A549 (cell line): ENCODE measurements around the gene PRXL2A. TPM values are rescaled to one million over a fixed set of nuclear protein-coding genes. Genes with fewer than 3 reads are reported as not detected.

Experiments used
- ATAC-seq, 2 experiments: fragments of 200-7000 bp in 1 of 2; fragments of >200 bp in 1 of 2; cut with Nextera tagmentation in 1 of 2; cut with Tn5 transposase in 1 of 2; 3 replicates each; pipeline versions ENCODE4 v1.8.0 to v1.9.1; 2018 to 2020; ENCODE audit warnings: mild to moderate bottlenecking in 1 of 2, moderate library complexity in 1 of 2
- CTCF ChIA-PET: fragments of 300-600 bp; sonication (Branson Sonifier 250); formaldehyde crosslinking; extraction: SDS; loops from one replicate; lab custom pipeline; 2021; ENCODE audit warnings: antibody characterized with exemption, inconsistent platforms; lab: Yijun Ruan, JAX
- POLR2A ChIA-PET: fragments of 350-600 bp; formaldehyde crosslinking; extraction: SDS; loops from one replicate; lab custom pipeline; 2021; ENCODE audit warnings: antibody characterized with exemption, inconsistent platforms; lab: Yijun Ruan, JAX
- DNase-seq, 2 experiments: peaks; one replicate each; pipeline versions ENCODE4 v3.0.0 to v3.0.0-alpha.2; 2011 to 2016; ENCODE audit warnings: low read depth in 1 of 2, low spot score in 1 of 2
- FAIRE-seq: peaks from 2 replicates; lab custom pipeline; 2011; peaks lifted over from hg19 to GRCh38; lab: Jason Lieb, UNC
- H3K27ac ChIP-seq, 2 experiments: fragments of >200 bp; sonication (Bioruptor Twin); formaldehyde crosslinking; 3 replicates each; pipeline ENCODE4 v1.5.1; 2016 to 2017
- H3K4me1 ChIP-seq: fragments of >200 bp; sonication (Bioruptor Twin); formaldehyde crosslinking; 3 replicates; pipeline ENCODE4 v1.6.1; 2016
- H3K4me2 ChIP-seq: fragments of >200 bp; sonication (Bioruptor Twin); formaldehyde crosslinking; 3 replicates; pipeline ENCODE4 v1.6.1; 2016
- H3K4me3 ChIP-seq: fragments of >200 bp; sonication (Bioruptor Twin); formaldehyde crosslinking; 3 replicates; pipeline ENCODE4 v1.5.1; 2016
- H3K9me3 ChIP-seq: fragments of >200 bp; sonication (Bioruptor Twin); formaldehyde crosslinking; 3 replicates; pipeline ENCODE4 v1.6.1; 2016
- BHLHE40 ChIP-seq: IDR thresholded peaks from 2 replicates; pipeline ENCODE4 v1.6.1; 2012; ENCODE audit warnings: low read depth, low read length, inconsistent platforms
- CBX2 ChIP-seq: fragments of 200-600 bp; sonication (generic); IDR thresholded peaks from 2 replicates; pipeline ENCODE4 v1.6.1; 2016; ENCODE audit warnings: low read depth, mild to moderate bottlenecking, borderline replicate concordance
- CHD2 ChIP-seq: fragments of 150-350 bp; IDR thresholded peaks from 2 replicates; pipeline ENCODE4 v1.6.1; 2014; ENCODE audit warnings: low read length; ENCODE audit not compliant: partially characterized antibody
- CHD4 ChIP-seq: fragments of 200-600 bp; sonication (generic); IDR thresholded peaks from 2 replicates; pipeline ENCODE4 v1.6.1; 2016; ENCODE audit warnings: antibody characterized with exemption, mild to moderate bottlenecking, borderline replicate concordance
- CTCF ChIP-seq: fragments of >200 bp; sonication (Bioruptor Twin); formaldehyde crosslinking; IDR thresholded peaks from 3 replicates; pipeline ENCODE4 v1.5.1; 2016
- EP300 ChIP-seq, 2 experiments: fragments of >200 bp; sonication (Bioruptor Twin); formaldehyde crosslinking; IDR thresholded peaks; 2 replicates in 1 of 2; 3 replicates in 1 of 2; pipeline ENCODE4 v1.6.1; 2016 to 2017
- ESRRA ChIP-seq: fragments of 150-350 bp; IDR thresholded peaks from 2 replicates; pipeline ENCODE4 v1.6.1; 2014; ENCODE audit warnings: mild to moderate bottlenecking, low read length, borderline replicate concordance
- FOSL2 ChIP-seq, 2 experiments: fragments of 450-650 bp in 1 of 2; fragments of >200 bp in 1 of 2; sonication (Bioruptor Twin) in 1 of 2; formaldehyde crosslinking; IDR thresholded peaks; 2 replicates each; pipeline versions ENCODE4 v1.5.0 to v1.6.1; 2016 to 2020; ENCODE audit warnings: mild to moderate bottlenecking in 1 of 2, moderate library complexity in 1 of 2
- GATA3 ChIP-seq: IDR thresholded peaks from 2 replicates; pipeline ENCODE4 v1.6.1; 2012; ENCODE audit warnings: borderline replicate concordance
- HDAC2 ChIP-seq: fragments of 200-600 bp; sonication (generic); IDR thresholded peaks from 2 replicates; pipeline ENCODE4 v1.6.1; 2016
- HEYL ChIP-seq: fragments of 250-450 bp; sonication (Bioruptor Pico); IDR thresholded peaks from 2 replicates; pipeline ENCODE4 v1.8.0; 2021; ENCODE audit warnings: mild to moderate bottlenecking, moderate library complexity
- HOXB5 ChIP-seq: fragments of 250-450 bp; sonication (Bioruptor Pico); IDR thresholded peaks from 2 replicates; pipeline ENCODE4 v1.5.0; 2020; ENCODE audit warnings: mild to moderate bottlenecking, moderate library complexity
- KDM5A ChIP-seq: fragments of 200-600 bp; sonication (generic); IDR thresholded peaks from 2 replicates; pipeline ENCODE4 v1.6.1; 2016; ENCODE audit warnings: antibody characterized with exemption, mild to moderate bottlenecking
- MYC ChIP-seq: IDR thresholded peaks from 2 replicates; pipeline ENCODE4 v1.6.1; 2012; ENCODE audit warnings: mild to moderate bottlenecking, inconsistent platforms, low read length, improper control_type of control experiment, borderline replicate concordance
- NFE2L2 ChIP-seq: fragments of 150-350 bp; conservative IDR thresholded peaks from 2 replicates; pipeline ENCODE4 v1.6.1; 2014; ENCODE audit warnings: low read length
- POLR2A ChIP-seq: IDR thresholded peaks from 2 replicates; pipeline ENCODE4 v1.6.1; 2012; ENCODE audit warnings: mild to moderate bottlenecking, low read length
- POLR2AphosphoS2 ChIP-seq: conservative IDR thresholded peaks from 2 replicates; pipeline ENCODE4 v1.6.1; 2012; ENCODE audit warnings: low read length, improper control_type of control experiment, inconsistent platforms
- RAD21 ChIP-seq, 2 experiments: fragments of >200 bp in 1 of 2; sonication (Bioruptor Twin) in 1 of 2; formaldehyde crosslinking in 1 of 2; IDR thresholded peaks in 1 of 2; conservative IDR thresholded peaks in 1 of 2; 2 replicates in 1 of 2; 3 replicates in 1 of 2; pipeline ENCODE4 v1.6.1; 2012 to 2018; ENCODE audit warnings: inconsistent platforms in 1 of 2
- RARB ChIP-seq: fragments of 250-450 bp; sonication (Bioruptor Pico); IDR thresholded peaks from 2 replicates; pipeline ENCODE4 v1.8.0; 2021; ENCODE audit warnings: mild to moderate bottlenecking, moderate library complexity
- RCOR1 ChIP-seq: fragments of 150-350 bp; IDR thresholded peaks from 2 replicates; pipeline ENCODE4 v1.6.1; 2014; ENCODE audit warnings: antibody characterized with exemption, low read length, low read depth
- SREBF2 ChIP-seq: fragments of 450-650 bp; IDR thresholded peaks from 2 replicates; pipeline ENCODE4 v1.6.1; 2014; ENCODE audit warnings: mild to moderate bottlenecking, moderate library complexity
- TP53 ChIP-seq: fragments of 250-450 bp; sonication (Bioruptor Pico); IDR thresholded peaks from 2 replicates; pipeline ENCODE4 v1.5.0; 2021; ENCODE audit warnings: mild to moderate bottlenecking, moderate library complexity
- USF2 ChIP-seq: fragments of 450-650 bp; IDR thresholded peaks from 2 replicates; pipeline ENCODE4 v1.6.1; 2014; ENCODE audit warnings: antibody characterized with exemption
- ZFP36 ChIP-seq: fragments of 450-650 bp; IDR thresholded peaks from 2 replicates; pipeline ENCODE4 v1.6.1; 2014; ENCODE audit warnings: borderline replicate concordance; ENCODE audit not compliant: partially characterized antibody
- ZSCAN20 ChIP-seq: fragments of 250-450 bp; sonication (Bioruptor Pico); IDR thresholded peaks from 2 replicates; pipeline ENCODE4 v1.8.0; 2022; ENCODE audit warnings: mild to moderate bottlenecking, moderate library complexity
- WGBS: methylation state at CpG from one replicate; pipeline ENCODE4 v1.1.6; 2017; ENCODE audit errors: missing lambda C conversion rate; 5-methylcytosine and 5-hydroxymethylcytosine counted together
- polyA plus RNA-seq, 4 experiments: library from polyadenylated mRNA; depleted of rRNA in 3 of 4; stranded (reverse); fragments of >200 nt; fragmentation: RNase III in 1 of 4; extraction: RNeasy Plus Mini Kit Qiagen cat#74134 plus additional on column Dnase treatment in 1 of 4; gene quantifications; 2 replicates in 3 of 4; 3 replicates in 1 of 4; pipeline ENCODE4 v1.2.3, GENCODE V29; 2011 to 2017
- TF ChIP-seq, protein P1 (sequence below): fragments of >200 bp; sonication (Bioruptor Twin); formaldehyde crosslinking; IDR thresholded peaks from 2 replicates; pipeline ENCODE4 v1.6.1; 2016
- TF ChIP-seq, protein P2 (sequence below): fragments of 250-450 bp; sonication (Bioruptor Pico); IDR thresholded peaks from 2 replicates; pipeline ENCODE4 v1.5.0; 2020; ENCODE audit warnings: low read depth, mild to moderate bottlenecking, moderate library complexity
- TF ChIP-seq, protein P3 (sequence below): fragments of 150-350 bp; IDR thresholded peaks from 2 replicates; pipeline ENCODE4 v1.6.1; 2014; ENCODE audit warnings: low read depth, mild to moderate bottlenecking, low read length

PRXL2A gene
- polyA plus RNA-seq, 2 of the 4 experiments (the other 2 are of a cell fraction) = 55.0 to 59.3 TPM

GRCh38 chr10:80473692-80474596 lies 65.6 kb downstream of the PRXL2A start:
- ChIA-PET CTCF (interaction anchor here (0.9 to 38.6 kb wide), 5 partner anchors 14 to 63 kb away, joined by 3 to 928 read pairs (median 8); no protein-coding TSS in a partner anchor), POLR2A (interaction anchor here (1.3 kb wide), 1 partner anchor 19 kb away, joined by 3 read pairs; no protein-coding TSS in a partner anchor)
- FAIRE-seq = no peak
- DNase-seq = no peak
- peak overlapping the region; percentile 68 to 86 for H3K27ac ChIP-seq
- H3K4me2 ChIP-seq = peak overlapping the region; percentile 59
- TF ChIP-seq, protein P1, sequence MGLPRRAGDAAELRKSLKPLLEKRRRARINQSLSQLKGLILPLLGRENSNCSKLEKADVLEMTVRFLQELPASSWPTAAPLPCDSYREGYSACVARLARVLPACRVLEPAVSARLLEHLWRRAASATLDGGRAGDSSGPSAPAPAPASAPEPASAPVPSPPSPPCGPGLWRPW = no peak
- no peak for TF ChIP-seq HEYL
- no peak for TF ChIP-seq GATA3
- TF ChIP-seq POLR2A = no peak
- no peak for TF ChIP-seq TP53
- TF ChIP-seq EP300 (IDR thresholded peaks at IDR 0.05) = no peak
- TF ChIP-seq CBX2 = no peak
- TF ChIP-seq USF2 = no peak
- no peak overlapping the region for H3K4me3 ChIP-seq
- peaks cover 7% of the 10 kb centered on the region; the same call in 1 of the 3 replicates for H3K9me3 ChIP-seq
- WGBS = 81% methylated on average over 7 of the region's 8 CpGs
- ATAC-seq = no peak
- H3K4me1 ChIP-seq = peaks cover 89% of the 10 kb centered on the region

DNA sequence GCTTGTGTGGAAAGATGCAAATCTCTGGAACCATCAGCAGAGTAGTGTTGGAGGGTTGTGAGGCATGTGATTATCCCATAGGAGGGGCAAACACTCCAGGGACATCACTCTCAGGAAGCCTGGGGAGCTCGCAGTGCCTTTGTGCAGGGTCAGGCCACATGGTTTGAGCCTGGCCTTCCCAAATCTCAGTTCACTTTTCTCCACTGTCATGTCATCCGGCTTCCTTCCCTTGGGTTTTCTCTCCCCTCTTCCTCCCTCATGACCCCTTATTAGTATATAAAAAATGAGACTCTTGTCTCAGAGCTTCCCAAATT lies 66.2 kb downstream of the PRXL2A start:
- TF ChIP-seq CHD2 (no peak), NFE2L2 (no peak), POLR2AphosphoS2 (no peak), EP300 (IDR thresholded peaks at IDR 0.05) (no peak), ZSCAN20 (CRISPR knock-in tag) (no peak), KDM5A (no peak), ESRRA (no peak), RARB (CRISPR knock-in tag) (no peak), RCOR1 (no peak), BHLHE40 (no peak), ZFP36 (no peak)
- no peak overlapping the region for H3K4me3 ChIP-seq
- peak overlapping the region; percentile 68 to 86; a peak in 5 of 6 replicates for H3K27ac ChIP-seq
- POLR2A ChIA-PET = interaction anchor here (1.3 kb wide), 1 partner anchor 19 kb away, joined by 3 read pairs; no protein-coding TSS in a partner anchor
- FAIRE-seq = no peak
- H3K4me1 ChIP-seq = peaks cover 83% of the 10 kb centered on the region
- H3K4me2 ChIP-seq = peak overlapping the region; percentile 59
- WGBS = 86% methylated on average over 2 of the region's 2 CpGs
- H3K9me3 ChIP-seq = peaks cover 7% of the 10 kb centered on the region; the same call in 1 of the 3 replicates
- DNase-seq = no peak
- ATAC-seq = 0 out of 6 replicates have a peak, but pooled peaks of 1 of the 2 experiments have one; percentile 9
- CTCF ChIA-PET = interaction anchor here (1.8 to 38.6 kb wide), 3 partner anchors 30 to 62 kb away, joined by 4 to 928 read pairs (median 8); no protein-coding TSS in a partner anchor

GRCh38 chr10:80474941-80475340 lies 66.6 kb downstream of the PRXL2A start:
- no peak overlapping the region for H3K4me2 ChIP-seq
- no peak for DNase-seq
- H3K9me3 ChIP-seq = peaks cover 7% of the 10 kb centered on the region; the same call in 1 of the 3 replicates
- no peak for FAIRE-seq
- no peak overlapping the region for H3K4me3 ChIP-seq
- peak overlapping the region; percentile 68 to 86; a peak in 4 of 6 replicates for H3K27ac ChIP-seq
- WGBS = 89% methylated on average over 3 of the region's 3 CpGs
- no peak for ATAC-seq
- CTCF ChIA-PET = interaction anchor here (0.8 to 38.6 kb wide), 4 partner anchors 8 to 62 kb away, joined by 3 to 928 read pairs (median 6); no protein-coding TSS in a partner anchor
- H3K4me1 ChIP-seq = peaks cover 79% of the 10 kb centered on the region
- POLR2A ChIA-PET = interaction anchor here (1.3 kb wide), 1 partner anchor 18 kb away, joined by 3 read pairs; no protein-coding TSS in a partner anchor
- no peak for TF ChIP-seq MYC
- no peak for TF ChIP-seq CHD2
- no peak for TF ChIP-seq HOXB5 (CRISPR knock-in tag)
- no peak for TF ChIP-seq CTCF
- TF ChIP-seq, protein P2, sequence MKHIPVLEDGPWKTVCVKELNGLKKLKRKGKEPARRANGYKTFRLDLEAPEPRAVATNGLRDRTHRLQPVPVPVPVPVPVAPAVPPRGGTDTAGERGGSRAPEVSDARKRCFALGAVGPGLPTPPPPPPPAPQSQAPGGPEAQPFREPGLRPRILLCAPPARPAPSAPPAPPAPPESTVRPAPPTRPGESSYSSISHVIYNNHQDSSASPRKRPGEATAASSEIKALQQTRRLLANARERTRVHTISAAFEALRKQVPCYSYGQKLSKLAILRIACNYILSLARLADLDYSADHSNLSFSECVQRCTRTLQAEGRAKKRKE (CRISPR knock-in tag) = no peak
- TF ChIP-seq SREBF2 = no peak
- TF ChIP-seq CBX2 = no peak
- no peak for TF ChIP-seq FOSL2 (IDR thresholded peaks at IDR 0.05)
- TF ChIP-seq FOSL2 (CRISPR knock-in tag; IDR thresholded peaks at IDR 0.05) = no peak
- TF ChIP-seq, protein P3, sequence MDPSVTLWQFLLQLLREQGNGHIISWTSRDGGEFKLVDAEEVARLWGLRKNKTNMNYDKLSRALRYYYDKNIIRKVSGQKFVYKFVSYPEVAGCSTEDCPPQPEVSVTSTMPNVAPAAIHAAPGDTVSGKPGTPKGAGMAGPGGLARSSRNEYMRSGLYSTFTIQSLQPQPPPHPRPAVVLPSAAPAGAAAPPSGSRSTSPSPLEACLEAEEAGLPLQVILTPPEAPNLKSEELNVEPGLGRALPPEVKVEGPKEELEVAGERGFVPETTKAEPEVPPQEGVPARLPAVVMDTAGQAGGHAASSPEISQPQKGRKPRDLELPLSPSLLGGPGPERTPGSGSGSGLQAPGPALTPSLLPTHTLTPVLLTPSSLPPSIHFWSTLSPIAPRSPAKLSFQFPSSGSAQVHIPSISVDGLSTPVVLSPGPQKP = no peak
- no peak for TF ChIP-seq GATA3
- no peak for TF ChIP-seq RCOR1
- TF ChIP-seq RAD21 (conservative IDR thresholded peaks at IDR 0.05 in 1 of 2, IDR thresholded peaks at IDR 0.05 in 1 of 2) = no peak
- TF ChIP-seq HDAC2 = no peak
- TF ChIP-seq CHD4 = no peak
